Astrocyte of the spinal cord (primary cell): Measurements from ENCODE around the gene INPP4A.

Experiments
- DNase-seq: peaks from one replicate; pipeline ENCODE4 v3.0.0; 2011; ENCODE audit warnings: low read depth, low spot score
- H3K4me3 ChIP-seq: 2 replicates; pipeline ENCODE4 v1.5.1; 2011; ENCODE audit warnings: low read depth, mild to moderate bottlenecking, low read length, moderate library complexity
- in situ Hi-C: cut with HindIII; loops from 2 replicates; pipeline ENCODE4 v1.10.0; 2017; ENCODE audit warnings: low sequenced_read_pairs
- TF ChIP-seq, protein P1 (sequence below): IDR thresholded peaks from 2 replicates; pipeline ENCODE4 v1.5.1; 2012; ENCODE audit warnings: low read depth, mild to moderate bottlenecking, low read length, inconsistent platforms

Gene INPP4A

DNA sequence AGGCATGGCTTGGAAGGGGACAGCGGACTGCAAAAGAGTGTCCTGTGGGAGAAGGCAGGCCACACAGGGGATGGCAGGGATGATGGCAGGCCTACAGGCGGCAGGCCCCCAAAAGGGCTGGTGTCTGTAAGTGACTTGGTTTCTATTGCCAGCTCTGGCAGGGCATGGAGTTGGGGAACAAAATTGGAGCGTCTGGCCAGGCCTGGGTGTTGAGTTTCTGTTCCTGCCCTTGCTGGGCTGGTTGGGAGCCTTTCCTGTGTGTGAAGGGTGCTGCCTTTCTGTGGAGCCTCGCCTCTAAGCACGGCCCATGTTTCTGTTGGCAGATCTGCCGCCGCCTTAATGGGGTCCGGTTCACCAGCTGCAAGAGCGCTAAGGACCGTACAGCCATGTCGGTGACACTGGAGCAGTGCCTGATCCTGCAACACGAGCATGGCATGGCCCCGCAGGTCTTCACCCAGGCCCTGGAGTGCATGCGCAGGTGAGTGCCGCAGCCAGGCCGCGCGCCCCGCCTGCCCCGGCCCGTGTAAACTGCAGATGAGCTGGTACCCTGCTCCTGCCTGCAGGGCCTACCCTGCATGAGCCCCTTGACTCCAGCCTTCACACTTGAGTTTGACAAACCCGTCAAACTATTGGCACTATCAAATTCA, 132.1 kb downstream of the INPP4A start:
- in situ Hi-C loops: no loop called here
- H3K4me3 ChIP-seq: no peak overlapping the region
- no peak for DNase-seq
- TF ChIP-seq, protein P1, sequence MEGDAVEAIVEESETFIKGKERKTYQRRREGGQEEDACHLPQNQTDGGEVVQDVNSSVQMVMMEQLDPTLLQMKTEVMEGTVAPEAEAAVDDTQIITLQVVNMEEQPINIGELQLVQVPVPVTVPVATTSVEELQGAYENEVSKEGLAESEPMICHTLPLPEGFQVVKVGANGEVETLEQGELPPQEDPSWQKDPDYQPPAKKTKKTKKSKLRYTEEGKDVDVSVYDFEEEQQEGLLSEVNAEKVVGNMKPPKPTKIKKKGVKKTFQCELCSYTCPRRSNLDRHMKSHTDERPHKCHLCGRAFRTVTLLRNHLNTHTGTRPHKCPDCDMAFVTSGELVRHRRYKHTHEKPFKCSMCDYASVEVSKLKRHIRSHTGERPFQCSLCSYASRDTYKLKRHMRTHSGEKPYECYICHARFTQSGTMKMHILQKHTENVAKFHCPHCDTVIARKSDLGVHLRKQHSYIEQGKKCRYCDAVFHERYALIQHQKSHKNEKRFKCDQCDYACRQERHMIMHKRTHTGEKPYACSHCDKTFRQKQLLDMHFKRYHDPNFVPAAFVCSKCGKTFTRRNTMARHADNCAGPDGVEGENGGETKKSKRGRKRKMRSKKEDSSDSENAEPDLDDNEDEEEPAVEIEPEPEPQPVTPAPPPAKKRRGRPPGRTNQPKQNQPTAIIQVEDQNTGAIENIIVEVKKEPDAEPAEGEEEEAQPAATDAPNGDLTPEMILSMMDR: no peak

DNA sequence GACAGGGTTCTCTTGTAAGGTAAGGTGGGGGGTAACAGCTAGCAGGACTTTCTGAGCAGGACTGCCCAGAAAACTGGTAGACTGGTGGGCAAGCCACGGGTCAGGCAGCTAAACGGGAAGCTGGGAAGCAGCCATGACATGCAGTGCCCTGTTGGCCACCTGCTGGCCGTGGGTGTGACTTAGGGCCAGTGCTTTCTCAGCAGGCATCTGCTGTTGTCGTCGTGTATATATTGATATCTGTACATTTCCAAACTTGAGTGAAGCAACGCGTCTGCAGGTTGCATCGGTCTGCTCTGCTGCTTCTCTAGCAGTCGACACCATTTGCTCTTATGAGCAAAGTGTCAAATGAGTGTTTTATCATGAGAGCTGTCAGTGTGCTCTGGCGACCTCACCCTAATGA, 132.7 kb downstream of the INPP4A start:
- TF ChIP-seq, protein P1: peak; percentile 2
- DNase-seq: no peak
- no peak overlapping the region for H3K4me3 ChIP-seq
- in situ Hi-C loops: no loop called here

DNA sequence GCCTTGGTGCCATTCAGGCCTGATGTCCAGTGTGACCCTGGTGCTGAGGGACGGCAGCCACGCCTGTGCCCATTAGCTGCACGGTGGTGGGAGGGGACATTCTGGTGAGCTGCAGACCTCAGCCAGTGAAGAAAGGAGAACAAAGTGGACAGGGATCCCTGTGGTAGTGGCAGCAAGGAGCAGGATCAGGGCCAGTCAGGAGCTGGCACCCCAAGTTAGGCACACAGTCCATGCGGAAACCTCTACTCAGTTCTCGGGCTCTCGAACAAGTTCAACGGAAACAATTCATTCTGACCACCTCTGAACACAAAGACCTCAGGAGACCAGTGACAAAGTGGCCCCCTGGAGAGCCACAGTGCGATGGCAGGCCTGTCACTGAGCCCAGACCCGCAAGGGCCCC, 133.6 kb downstream of the INPP4A start:
- DNase-seq: no peak
- no peak overlapping the region for H3K4me3 ChIP-seq
- in situ Hi-C loops: no loop called here
- TF ChIP-seq, protein P1: no peak

DNA sequence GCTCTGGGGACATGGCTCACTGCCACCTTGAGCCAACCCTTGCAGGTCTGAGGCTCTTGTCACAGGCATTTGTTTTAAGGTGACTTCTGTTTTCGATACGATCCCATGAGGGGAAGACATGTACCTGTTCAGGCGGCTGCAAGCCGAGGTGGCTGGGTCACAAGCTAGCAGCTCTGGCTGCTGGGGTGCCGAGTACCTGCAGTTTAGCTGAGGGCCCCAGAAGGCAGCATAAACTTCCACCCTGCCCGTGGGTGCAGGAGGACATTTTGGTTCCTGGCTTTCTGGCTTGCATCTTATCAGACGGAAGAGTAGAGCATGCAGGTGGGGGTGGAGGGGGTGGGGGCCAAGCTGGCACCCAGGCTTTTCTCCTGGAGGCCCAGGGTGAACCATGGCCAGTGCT, 135.3 kb downstream of the INPP4A start:
- no peak for DNase-seq
- in situ Hi-C loops: no loop called here
- H3K4me3 ChIP-seq: no peak overlapping the region
- TF ChIP-seq, protein P1: no peak

DNA sequence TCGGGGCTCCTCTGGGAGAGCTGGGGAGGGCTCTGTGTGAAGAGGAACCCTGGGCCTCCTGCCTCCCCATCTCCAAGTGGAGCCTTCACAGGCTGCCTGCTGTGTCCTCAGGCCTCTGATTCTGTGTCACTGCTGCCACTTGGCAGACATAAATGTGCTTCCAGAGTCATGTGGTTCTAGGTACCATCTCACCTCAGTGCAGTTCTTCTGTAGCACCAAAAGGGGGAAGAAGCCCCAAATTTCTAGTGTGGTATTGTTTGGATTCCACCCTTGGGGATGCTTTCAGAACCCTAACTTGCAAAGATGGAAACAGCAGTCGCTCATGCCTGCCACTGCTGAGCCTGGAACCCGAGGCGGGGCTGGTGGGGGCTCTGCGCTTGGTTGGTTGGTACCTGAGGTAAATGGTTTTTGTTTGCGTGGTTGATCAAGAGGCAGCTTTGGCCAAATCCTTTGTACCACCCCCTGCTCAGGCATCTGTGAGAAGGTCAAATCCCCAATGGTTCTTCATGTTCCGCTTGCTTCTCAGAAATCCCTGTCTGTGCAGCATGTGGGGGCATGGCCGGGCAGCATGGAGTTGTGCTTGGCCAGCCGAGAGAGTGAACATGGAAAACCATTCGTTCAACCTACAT, 136.1 kb downstream of the INPP4A start:
- in situ Hi-C loops: no loop called here
- no peak overlapping the region for H3K4me3 ChIP-seq
- DNase-seq: no peak
- TF ChIP-seq, protein P1: no peak

DNA sequence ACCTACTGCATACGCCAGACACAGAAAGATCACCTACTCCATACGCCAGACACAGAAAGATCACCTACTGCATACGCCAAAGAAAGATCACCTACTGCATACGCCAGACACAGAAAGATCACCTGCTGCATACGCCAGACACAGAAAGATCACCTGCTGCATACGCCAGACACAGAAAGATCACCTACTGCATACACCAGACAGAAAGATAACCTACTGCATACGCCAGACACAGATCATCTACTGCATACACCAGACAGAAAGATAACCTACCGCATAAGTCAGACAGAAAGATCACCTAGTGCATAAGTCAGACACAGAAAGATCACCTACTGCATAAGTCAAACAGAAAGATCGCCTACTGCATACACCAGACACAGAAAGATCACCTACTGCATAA, 137.9 kb downstream of the INPP4A start:
- no peak for DNase-seq
- in situ Hi-C loops: no loop called here
- TF ChIP-seq, protein P1: no peak
- H3K4me3 ChIP-seq: no peak overlapping the region
